GM18909 (cell line): ENCODE results near the gene NSUN7.

Experiments used
- ATAC-seq: cut with Tn5 transposase; IDR thresholded peaks from one replicate; pipeline ENCODE4 v1.9.1; 2021; ENCODE audit warnings: mild to moderate bottlenecking; ENCODE audit not compliant: unreplicated experiment, poor library complexity

The NSUN7 gene

GRCh38 chr4:40731792-40732245, 17.9 kb upstream of the NSUN7 start:
- no peak for ATAC-seq

GRCh38 chr4:40733752-40734151, 16.0 kb upstream of the NSUN7 start:
- no peak for ATAC-seq

GRCh38 chr4:40734497-40734896, 15.3 kb upstream of the NSUN7 start:
- no peak for ATAC-seq

- ATAC-seq: no peak
These were observed 12.8 kb upstream of the NSUN7 start for GRCh38 chr4:40736910-40737309.

- ATAC-seq: no peak
These were observed 11.9 kb upstream of the NSUN7 start for GRCh38 chr4:40737879-40738278.

- ATAC-seq: no peak
These were observed 10.4 kb upstream of the NSUN7 start for GRCh38 chr4:40739347-40739746.

- no peak for ATAC-seq
These were observed 5.5 kb upstream of the NSUN7 start for GRCh38 chr4:40744218-40744617.

GRCh38 chr4:40745285-40745984, 4.3 kb upstream of the NSUN7 start:
- no peak for ATAC-seq

- no peak for ATAC-seq
These were observed 2.4 kb upstream of the NSUN7 start for GRCh38 chr4:40747207-40747835.

GRCh38 chr4:40750461-40751258, 905 bp downstream of the NSUN7 start:
- no peak for ATAC-seq

GRCh38 chr4:40755616-40756015, 5.9 kb downstream of the NSUN7 start:
- no peak for ATAC-seq

- ATAC-seq: peak; percentile 99
These were observed 13.5 kb downstream of the NSUN7 start for GRCh38 chr4:40763228-40763716.

- ATAC-seq: no peak
These were observed 19.5 kb downstream of the NSUN7 start for GRCh38 chr4:40769266-40769665.

- no peak for ATAC-seq
These were observed 28.3 kb downstream of the NSUN7 start for GRCh38 chr4:40778090-40778489.

- ATAC-seq: no peak
These were observed 33.1 kb downstream of the NSUN7 start for GRCh38 chr4:40782876-40783275.

- ATAC-seq: no peak
These were observed 36.0 kb downstream of the NSUN7 start for GRCh38 chr4:40785727-40786126.

GRCh38 chr4:40788331-40788730, 38.6 kb downstream of the NSUN7 start:
- ATAC-seq: no peak

GRCh38 chr4:40789031-40789430, 39.3 kb downstream of the NSUN7 start:
- ATAC-seq: no peak

GRCh38 chr4:40789771-40790170, 40.0 kb downstream of the NSUN7 start:
- ATAC-seq: no peak

- peak; percentile 79 for ATAC-seq
These were observed 50.3 kb downstream of the NSUN7 start for GRCh38 chr4:40800064-40800463.

GRCh38 chr4:40804598-40804997, 54.8 kb downstream of the NSUN7 start:
- no peak for ATAC-seq
